GM06990 (cell line): ENCODE results near the gene EOLA1.
"Not testable (repeated sequence)": the region's sequence is repeated elsewhere in the genome, so short reads cannot be mapped to it uniquely, and the experiment has no call there.

Experiments
- DNase-seq: peaks from one replicate; pipeline ENCODE4 v3.0.0-alpha.2; 2011; ENCODE audit not compliant: insufficient read length; ENCODE audit errors: extremely low read depth
- H3K27me3 ChIP-seq: replicated peaks from 2 replicates; pipeline ENCODE4 v1.6.0; 2011; ENCODE audit warnings: low read length; ENCODE audit not compliant: control insufficient read depth, insufficient read depth
- H3K36me3 ChIP-seq: 2 replicates; pipeline ENCODE4 v1.5.1; 2011; ENCODE audit warnings: low read length; ENCODE audit not compliant: control insufficient read depth, insufficient read depth
- H3K4me3 ChIP-seq: replicated peaks from 2 replicates; pipeline ENCODE4 v1.5.1; 2011; ENCODE audit warnings: low read depth, mild to moderate bottlenecking, control low read depth, low read length
- TF ChIP-seq, protein P1 (sequence below): IDR thresholded peaks from 2 replicates; pipeline ENCODE4 v1.5.1; 2011; ENCODE audit warnings: low read length, control low read depth, mild to moderate bottlenecking, inconsistent platforms; ENCODE audit not compliant: insufficient read depth, poor library complexity, severe bottlenecking

Gene EOLA1

DNA sequence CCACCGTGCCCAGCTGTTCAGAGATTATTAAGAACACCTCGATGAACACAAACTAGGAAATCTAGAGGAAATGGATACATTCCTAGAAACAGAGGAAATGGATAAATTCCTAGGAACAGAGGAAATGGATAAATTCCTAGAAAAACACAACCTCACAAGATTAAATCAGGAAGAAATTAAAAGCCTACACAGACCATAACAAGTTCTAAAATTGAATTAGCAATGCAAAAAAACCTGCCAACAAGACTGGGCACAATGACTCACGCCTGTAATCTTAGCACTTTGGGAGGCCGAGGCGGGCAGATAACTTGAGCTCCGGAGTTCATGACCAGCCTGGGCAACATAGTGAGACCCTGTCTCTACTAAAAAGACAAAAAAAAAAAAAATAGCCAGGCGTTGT lies 22.6 kb upstream of the EOLA1 start:
- Histone ChIP-seq H3K4me3 (no peak overlapping the region), H3K36me3 (no peaks in the 10 kb centered on the region), H3K27me3 (no peaks in the 10 kb centered on the region)
- DNase-seq = no peak
- TF ChIP-seq, protein P1, sequence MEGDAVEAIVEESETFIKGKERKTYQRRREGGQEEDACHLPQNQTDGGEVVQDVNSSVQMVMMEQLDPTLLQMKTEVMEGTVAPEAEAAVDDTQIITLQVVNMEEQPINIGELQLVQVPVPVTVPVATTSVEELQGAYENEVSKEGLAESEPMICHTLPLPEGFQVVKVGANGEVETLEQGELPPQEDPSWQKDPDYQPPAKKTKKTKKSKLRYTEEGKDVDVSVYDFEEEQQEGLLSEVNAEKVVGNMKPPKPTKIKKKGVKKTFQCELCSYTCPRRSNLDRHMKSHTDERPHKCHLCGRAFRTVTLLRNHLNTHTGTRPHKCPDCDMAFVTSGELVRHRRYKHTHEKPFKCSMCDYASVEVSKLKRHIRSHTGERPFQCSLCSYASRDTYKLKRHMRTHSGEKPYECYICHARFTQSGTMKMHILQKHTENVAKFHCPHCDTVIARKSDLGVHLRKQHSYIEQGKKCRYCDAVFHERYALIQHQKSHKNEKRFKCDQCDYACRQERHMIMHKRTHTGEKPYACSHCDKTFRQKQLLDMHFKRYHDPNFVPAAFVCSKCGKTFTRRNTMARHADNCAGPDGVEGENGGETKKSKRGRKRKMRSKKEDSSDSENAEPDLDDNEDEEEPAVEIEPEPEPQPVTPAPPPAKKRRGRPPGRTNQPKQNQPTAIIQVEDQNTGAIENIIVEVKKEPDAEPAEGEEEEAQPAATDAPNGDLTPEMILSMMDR = no peak

DNA sequence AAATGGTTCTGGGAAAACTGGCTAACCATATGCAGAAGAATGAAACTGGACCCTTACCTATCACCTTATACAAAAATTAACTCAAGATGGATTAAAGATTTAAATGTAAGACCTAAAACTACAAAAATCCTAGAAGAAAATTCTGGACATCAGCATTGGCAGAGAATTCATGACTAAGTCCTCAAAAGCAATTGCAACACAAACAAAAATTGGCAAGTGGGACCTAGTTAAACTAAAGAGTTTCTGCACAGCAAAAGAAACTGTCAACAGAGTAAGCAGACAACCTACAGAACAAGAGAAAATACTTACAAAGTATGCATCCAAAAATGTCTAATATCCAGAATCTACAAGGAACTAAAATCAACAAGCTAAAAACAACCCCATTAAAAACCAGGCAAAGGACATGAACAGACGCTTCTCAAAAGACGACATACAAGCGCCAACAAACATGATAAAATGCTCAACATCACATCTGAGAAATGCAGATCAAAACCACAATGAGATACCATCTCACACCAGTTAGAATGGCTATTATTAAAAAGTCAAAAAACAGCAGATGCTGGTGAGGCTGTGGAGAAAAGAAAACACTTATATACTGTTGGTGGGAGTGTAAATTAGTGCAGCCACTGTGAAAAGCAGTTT lies 20.1 kb upstream of the EOLA1 start:
- DNase-seq, H3K4me3 ChIP-seq, H3K27me3 ChIP-seq, H3K36me3 ChIP-seq: not testable (repeated sequence)

GRCh38 chrX:149521438-149521837 lies 19.4 kb upstream of the EOLA1 start:
- no peak overlapping the region for H3K4me3 ChIP-seq
- H3K27me3 ChIP-seq = no peaks in the 10 kb centered on the region
- DNase-seq = no peak
- TF ChIP-seq, protein P1 = no peak
- no peaks in the 10 kb centered on the region for H3K36me3 ChIP-seq

GRCh38 chrX:149522916-149523315 lies 17.9 kb upstream of the EOLA1 start:
- no peaks in the 10 kb centered on the region for H3K27me3 ChIP-seq
- TF ChIP-seq, protein P1 = no peak
- no peak overlapping the region for H3K4me3 ChIP-seq
- DNase-seq = no peak
- H3K36me3 ChIP-seq = no peaks in the 10 kb centered on the region

DNA sequence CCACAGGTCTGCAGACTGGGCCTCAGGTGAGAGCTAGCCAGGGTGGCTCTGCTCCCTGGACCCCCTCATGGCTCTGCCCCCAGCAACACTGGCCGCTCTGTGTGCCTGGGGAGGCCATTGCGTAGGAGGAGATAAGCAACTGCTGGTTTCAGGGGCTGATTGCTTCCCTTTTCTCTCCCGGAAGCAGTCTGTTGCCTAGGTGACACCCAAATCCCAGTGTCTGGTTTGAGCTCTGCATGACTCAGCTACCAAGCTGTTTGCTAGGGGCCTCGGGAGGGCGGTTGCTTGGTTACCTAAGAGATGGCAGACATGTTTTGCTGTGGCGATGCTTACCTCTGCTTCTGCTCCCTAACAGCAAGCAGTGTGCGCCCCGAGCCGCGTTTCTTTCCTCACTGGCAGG lies 15.4 kb upstream of the EOLA1 start:
- peak; percentile 32 for DNase-seq

GRCh38 chrX:149525903-149526302 lies 14.9 kb upstream of the EOLA1 start:
- TF ChIP-seq, protein P1 = peak; percentile 9
- not testable (repeated sequence) for DNase-seq, H3K4me3 ChIP-seq, H3K27me3 ChIP-seq, H3K36me3 ChIP-seq

More for the DNA sequence above, 15.4 kb upstream of the EOLA1 start:
- H3K27me3 ChIP-seq, H3K4me3 ChIP-seq, H3K36me3 ChIP-seq: not testable (repeated sequence)

DNA sequence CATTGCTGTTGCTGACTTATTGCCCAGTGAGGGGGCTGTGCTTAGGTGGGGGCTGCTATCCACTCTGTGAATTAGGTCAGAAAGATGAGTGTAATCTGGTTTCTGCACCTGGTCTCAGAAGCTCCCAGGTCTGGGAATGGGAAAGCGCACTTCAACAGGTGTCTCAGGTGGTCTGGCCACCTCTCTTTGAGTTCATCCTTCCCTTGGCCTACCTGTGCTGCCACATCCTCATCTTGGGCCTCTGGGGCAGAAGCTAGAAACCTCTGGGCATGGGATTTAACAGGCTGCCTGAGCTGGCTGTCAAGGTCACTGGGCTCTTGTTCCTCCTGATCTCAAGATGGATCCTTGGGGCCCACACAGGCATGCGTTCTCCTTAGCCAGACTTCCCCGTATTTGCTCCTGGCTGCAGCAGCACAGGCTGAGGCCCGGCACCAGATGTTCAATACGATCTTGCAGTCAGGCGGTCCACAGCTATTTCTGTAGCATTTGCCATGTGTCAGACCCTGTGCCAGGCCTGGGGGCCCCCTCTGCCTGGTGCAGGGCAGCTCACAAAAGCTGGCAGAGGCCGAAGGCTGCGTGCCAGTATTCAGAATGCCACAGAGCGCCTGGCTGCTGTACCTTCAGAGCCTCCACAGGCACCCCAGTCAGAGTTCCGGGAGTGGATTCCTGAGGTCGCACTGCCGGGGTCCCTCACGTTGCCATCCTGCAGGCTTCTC lies 14.3 kb upstream of the EOLA1 start:
- DNase-seq, H3K36me3 ChIP-seq, H3K27me3 ChIP-seq, H3K4me3 ChIP-seq: not testable (repeated sequence)
